HEK293 (cell line): Measurements from ENCODE around the gene GALNTL6.

Experiments used
- CTCF ChIP-seq: fragments of 450-650 bp; formaldehyde crosslinking; IDR thresholded peaks from 2 replicates; pipeline ENCODE4 v1.5.1; 2016; ENCODE audit warnings: missing biosample characterization, missing genetic modification characterization
- SP2 ChIP-seq: fragments of 450-650 bp; formaldehyde crosslinking; IDR thresholded peaks from 2 replicates; pipeline ENCODE4 v1.5.1; 2016; ENCODE audit warnings: missing biosample characterization, missing genetic modification characterization

GRCh38 chr4:171857302-171858012 is 44.3 kb downstream of the GALNTL6 start:
- no peak for TF ChIP-seq CTCF
- TF ChIP-seq SP2 (tag by site-specific recombination) = no peak
